Prostate gland (tissue), 2 donors: ENCODE data around the gene UBE3D. TPM values are rescaled to one million over a fixed set of nuclear protein-coding genes. Genes with fewer than 3 reads are reported as not detected.

Source experiments
- DNase-seq: peaks from one replicate; pipeline ENCODE4 v3.0.0-alpha.2; 2019; ENCODE audit warnings: low spot score
- H3K27ac ChIP-seq, 2 donors: fragments of 200-600 bp; sonication (generic); 2 replicates each; pipeline ENCODE4 v1.5.1; 2017 to 2019
- H3K27me3 ChIP-seq: fragments of 200-600 bp; sonication (generic); replicated peaks from 2 replicates; pipeline ENCODE4 v1.5.1; 2019; ENCODE audit not compliant: insufficient read depth
- H3K36me3 ChIP-seq, 2 donors: fragments of 200-600 bp; sonication (generic); 1 replicate in 1 of 2; 2 replicates in 1 of 2; pipeline versions ENCODE4 v1.5.1 to v1.8.1; 2017 to 2019
- H3K4me1 ChIP-seq: fragments of 200-600 bp; sonication (generic); replicated peaks from 2 replicates; pipeline ENCODE4 v1.5.1; 2019
- H3K4me3 ChIP-seq, 2 donors: fragments of 200-600 bp; sonication (generic); 2 replicates each; pipeline ENCODE4 v1.5.1; 2017 to 2019
- H3K9me3 ChIP-seq: fragments of 200-600 bp; sonication (generic); 2 replicates; pipeline ENCODE4 v1.5.1; 2017
- POLR2A ChIP-seq: fragments of 450-650 bp; IDR thresholded peaks from one replicate; pipeline ENCODE4 v1.6.1; 2016; ENCODE audit warnings: antibody characterized with exemption, mild to moderate bottlenecking
- POLR2AphosphoS5 ChIP-seq: sonication (generic); formaldehyde crosslinking; IDR thresholded peaks from one replicate; pipeline ENCODE4 v1.6.1; 2017; ENCODE audit warnings: antibody characterized with exemption
- WGBS: methylation state at CpG from one replicate; pipeline ENCODE4 v1.1.5; 2018; 5-methylcytosine and 5-hydroxymethylcytosine counted together
- intact Hi-C: fragments of 100-400 bp; cut with DNase I; formaldehyde crosslinking; loops from one replicate; pipeline ENCODE4 v1.14.2; 2022
- total RNA-seq, 2 donors: library from RNA; depleted of rRNA; stranded (reverse); fragments of >200 nt; gene quantifications; one replicate each; pipeline ENCODE4 v1.1.0, GENCODE V29; 2016
- TF ChIP-seq, protein P1 (sequence below), 4 experiments: fragments of 200-600 bp in 2 of 4; fragments of 450-650 bp in 2 of 4; sonication (generic) in 2 of 4; IDR thresholded peaks; 1 replicate in 3 of 4; 2 replicates in 1 of 4; pipeline ENCODE4 v1.5.1; 2016 to 2019; ENCODE audit warnings: antibody characterized with exemption in 4 of 4, mild to moderate bottlenecking in 2 of 4, moderate library complexity in 2 of 4

Gene UBE3D
- total RNA-seq, 2 donors from 2014 or later = 3.1 to 6.0 TPM

DNA sequence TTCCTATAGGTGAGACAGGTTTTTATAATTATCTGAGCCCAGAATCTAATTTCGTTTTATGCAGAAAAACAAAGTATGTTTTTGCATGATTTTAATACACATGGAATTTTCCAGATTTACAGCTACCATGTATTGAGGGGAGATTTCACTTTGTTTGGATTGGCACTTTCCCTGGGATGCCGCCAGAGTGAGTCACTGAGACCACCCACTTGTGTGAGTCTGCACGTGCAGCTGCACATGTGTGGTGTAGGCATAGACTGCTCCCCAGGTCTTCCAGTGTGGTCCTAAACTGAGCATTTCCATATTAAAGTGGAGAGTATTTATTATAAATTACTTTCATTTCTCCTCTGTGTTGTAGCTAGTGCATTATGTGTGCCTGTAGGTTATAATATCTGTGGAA, 186.8 kb downstream of the UBE3D start:
- DNase-seq = no peak
- WGBS = 58% methylated on average over 3 of the region's 3 CpGs

DNA sequence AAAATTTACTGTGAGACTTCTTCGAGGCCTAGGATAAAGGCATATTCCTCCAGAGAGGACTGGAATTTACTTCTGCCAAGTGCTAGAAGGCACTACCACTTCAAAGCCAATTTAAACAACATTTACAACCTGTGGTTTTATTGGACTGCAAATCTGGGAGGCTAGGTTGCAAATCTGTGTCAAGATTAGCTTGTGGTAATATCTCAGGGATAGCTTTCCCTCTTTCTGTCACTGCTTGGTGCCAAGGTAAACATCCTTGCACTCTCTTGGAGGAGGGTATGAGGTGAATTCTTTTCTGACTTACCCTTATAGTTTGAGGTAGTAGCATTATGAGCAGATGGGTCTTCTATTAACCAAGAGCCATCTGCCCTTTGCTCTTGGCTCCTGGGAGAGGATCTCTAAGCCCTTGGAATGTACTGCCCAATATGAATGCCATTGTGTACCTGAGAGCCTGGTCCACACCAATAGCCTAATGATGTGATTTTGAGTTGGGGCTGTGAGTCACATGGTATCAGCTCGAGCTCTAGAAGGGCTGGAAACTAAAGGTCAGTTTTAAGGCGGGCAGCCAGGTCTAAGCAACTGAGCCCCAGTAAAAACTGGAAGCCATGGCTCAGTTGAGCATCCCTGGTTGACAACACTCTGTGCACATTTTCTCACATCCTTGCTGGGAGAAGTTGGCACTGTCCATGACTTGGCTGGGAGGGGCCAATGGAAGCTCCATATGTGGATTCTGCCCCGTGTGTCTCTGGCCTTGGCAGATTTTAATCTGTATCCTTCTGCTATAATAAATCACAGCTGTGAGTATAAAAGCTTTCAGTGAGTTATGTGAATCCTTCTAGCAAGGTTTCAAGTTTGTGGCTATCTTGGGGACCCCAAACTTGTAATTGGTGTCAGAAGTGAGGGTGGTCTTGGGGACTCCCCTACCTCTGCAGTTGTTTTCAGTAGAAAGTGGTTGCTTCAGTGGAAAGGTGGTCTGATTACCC, 188.1 kb downstream of the UBE3D start:
- TF ChIP-seq POLR2AphosphoS5 (peak; percentile 94), POLR2A (no peak)
- Histone ChIP-seq H3K36me3 (no peaks in the 10 kb centered on the region), H3K9me3 (no peaks in the 10 kb centered on the region), H3K4me3 (no peak overlapping the region), H3K27ac (no peak overlapping the region), H3K4me1 (no peaks in the 10 kb centered on the region), H3K27me3 (no peaks in the 10 kb centered on the region)
- 36% methylated on average over 4 of the region's 4 CpGs for WGBS
- intact Hi-C loops = no loop called here
- DNase-seq = peak; percentile 59

More for the DNA sequence above, 186.8 kb downstream of the UBE3D start:
- intact Hi-C loops = no loop called here
- Histone ChIP-seq H3K4me3 (no peak overlapping the region), H3K27ac (no peak overlapping the region), H3K4me1 (no peaks in the 10 kb centered on the region), H3K9me3 (no peaks in the 10 kb centered on the region), H3K36me3 (no peaks in the 10 kb centered on the region), H3K27me3 (no peaks in the 10 kb centered on the region)
- no peak for TF ChIP-seq POLR2A

DNA sequence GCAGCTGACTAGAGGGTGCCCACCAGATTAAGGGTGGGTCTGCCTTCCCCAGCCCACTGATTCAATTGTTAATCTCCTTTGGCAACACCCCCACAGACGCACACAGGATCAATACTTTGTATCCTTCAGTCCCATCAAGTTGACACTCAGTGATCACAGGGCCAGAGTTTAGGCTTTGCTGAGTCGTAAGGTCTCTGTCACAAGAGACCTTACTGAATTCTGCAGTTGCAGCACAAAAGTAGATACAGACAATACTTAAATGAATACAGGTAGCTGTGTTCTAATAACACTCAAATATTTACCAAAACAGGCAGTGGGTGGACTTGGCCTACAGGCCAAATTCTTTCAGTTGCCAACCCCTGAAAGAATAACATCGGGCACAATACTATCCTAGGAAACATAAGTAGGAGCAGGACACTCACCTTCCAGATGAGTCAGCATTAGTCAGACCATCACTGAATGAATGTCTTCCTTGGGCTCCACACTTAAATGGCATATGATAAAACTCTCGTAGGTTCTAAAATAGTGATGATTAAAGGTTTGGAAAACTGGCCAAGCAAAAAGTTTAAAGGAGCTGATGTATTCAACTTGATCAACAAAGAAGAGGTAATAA, 190.0 kb downstream of the UBE3D start:
- no peaks in the 10 kb centered on the region for H3K36me3 ChIP-seq
- DNase-seq = no peak
- intact Hi-C loops = no loop called here
- no peak overlapping the region for H3K4me3 ChIP-seq
- H3K27ac ChIP-seq = no peak overlapping the region
- WGBS = 65% methylated on average over 4 of the region's 4 CpGs
- no peaks in the 10 kb centered on the region for H3K4me1 ChIP-seq
- TF ChIP-seq POLR2AphosphoS5 = no peak
- TF ChIP-seq POLR2A = no peak
- TF ChIP-seq, protein P1, sequence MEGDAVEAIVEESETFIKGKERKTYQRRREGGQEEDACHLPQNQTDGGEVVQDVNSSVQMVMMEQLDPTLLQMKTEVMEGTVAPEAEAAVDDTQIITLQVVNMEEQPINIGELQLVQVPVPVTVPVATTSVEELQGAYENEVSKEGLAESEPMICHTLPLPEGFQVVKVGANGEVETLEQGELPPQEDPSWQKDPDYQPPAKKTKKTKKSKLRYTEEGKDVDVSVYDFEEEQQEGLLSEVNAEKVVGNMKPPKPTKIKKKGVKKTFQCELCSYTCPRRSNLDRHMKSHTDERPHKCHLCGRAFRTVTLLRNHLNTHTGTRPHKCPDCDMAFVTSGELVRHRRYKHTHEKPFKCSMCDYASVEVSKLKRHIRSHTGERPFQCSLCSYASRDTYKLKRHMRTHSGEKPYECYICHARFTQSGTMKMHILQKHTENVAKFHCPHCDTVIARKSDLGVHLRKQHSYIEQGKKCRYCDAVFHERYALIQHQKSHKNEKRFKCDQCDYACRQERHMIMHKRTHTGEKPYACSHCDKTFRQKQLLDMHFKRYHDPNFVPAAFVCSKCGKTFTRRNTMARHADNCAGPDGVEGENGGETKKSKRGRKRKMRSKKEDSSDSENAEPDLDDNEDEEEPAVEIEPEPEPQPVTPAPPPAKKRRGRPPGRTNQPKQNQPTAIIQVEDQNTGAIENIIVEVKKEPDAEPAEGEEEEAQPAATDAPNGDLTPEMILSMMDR (IDR thresholded peaks at IDR 0.05) = no peak
- no peaks in the 10 kb centered on the region for H3K9me3 ChIP-seq
- no peaks in the 10 kb centered on the region for H3K27me3 ChIP-seq

DNA sequence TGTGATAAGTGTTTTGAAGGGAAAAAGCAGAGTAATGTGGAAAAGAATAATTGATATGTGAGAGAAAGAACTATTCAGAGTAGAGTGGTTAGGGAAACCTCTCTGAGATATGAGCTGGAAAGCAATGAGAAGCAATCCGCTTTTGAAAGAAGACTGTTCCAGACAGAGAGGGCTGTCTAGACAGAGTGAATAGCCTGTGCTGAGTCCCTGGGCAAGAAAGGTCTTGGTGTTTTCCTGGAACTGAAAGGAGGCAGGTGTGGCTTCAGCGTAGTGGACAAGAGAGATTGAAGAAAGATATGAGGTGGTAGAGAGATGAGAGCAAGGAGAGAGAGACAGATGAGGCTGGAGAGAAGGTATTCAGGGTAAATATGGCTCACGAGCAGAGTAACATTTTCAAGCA, 190.8 kb downstream of the UBE3D start:
- no peak for DNase-seq
- WGBS = 93% methylated on average over 3 of the region's 3 CpGs
- Histone ChIP-seq H3K27ac (no peak overlapping the region), H3K4me3 (no peak overlapping the region), H3K9me3 (no peaks in the 10 kb centered on the region), H3K27me3 (no peaks in the 10 kb centered on the region), H3K4me1 (no peaks in the 10 kb centered on the region), H3K36me3 (no peaks in the 10 kb centered on the region)
- TF ChIP-seq POLR2AphosphoS5 (no peak), POLR2A (no peak)
- TF ChIP-seq, protein P1 (IDR thresholded peaks at IDR 0.05) = no peak
- intact Hi-C loops = no loop called here

DNA sequence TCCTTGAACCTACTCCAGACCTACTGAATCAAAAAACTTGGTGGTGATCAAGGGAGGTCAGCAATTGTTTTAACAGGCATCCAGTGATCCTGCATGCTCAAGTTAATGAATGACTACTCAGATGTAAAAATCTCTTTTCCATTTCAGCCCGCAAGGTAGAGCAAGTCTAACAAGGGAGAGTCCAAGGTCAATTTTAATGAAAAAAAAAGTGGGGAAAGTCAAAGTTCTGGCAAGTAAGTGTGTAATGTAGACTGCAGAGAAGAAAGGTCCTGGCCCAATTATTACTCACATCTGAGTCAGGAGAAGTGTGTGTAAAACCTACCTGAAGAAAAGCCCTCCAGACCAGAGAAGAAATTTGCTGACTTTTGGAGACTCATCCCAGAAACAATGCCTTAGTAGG, 193.5 kb downstream of the UBE3D start:
- intact Hi-C loops = no loop called here
- no peaks in the 10 kb centered on the region for H3K9me3 ChIP-seq
- no peak for DNase-seq
- H3K36me3 ChIP-seq = no peaks in the 10 kb centered on the region
- WGBS = 97% methylated on average over 1 of the region's 1 CpG
- no peak overlapping the region for H3K4me3 ChIP-seq
- no peaks in the 10 kb centered on the region for H3K4me1 ChIP-seq
- H3K27ac ChIP-seq = no peak overlapping the region
- TF ChIP-seq POLR2A (no peak), POLR2AphosphoS5 (no peak)
- TF ChIP-seq, protein P1 (IDR thresholded peaks at IDR 0.05) = no peak
- no peaks in the 10 kb centered on the region for H3K27me3 ChIP-seq
